A549 (cell line): ENCODE results near the gene PLEKHA8. TPM values are rescaled to one million over a fixed set of nuclear protein-coding genes. Genes with fewer than 3 reads are reported as not detected.
A peak's percentile ranks its signal among the peaks of the same experiment; 100 is the strongest.

Experiments used
- ATAC-seq, 2 experiments: fragments of 200-7000 bp in 1 of 2; fragments of >200 bp in 1 of 2; cut with Nextera tagmentation in 1 of 2; cut with Tn5 transposase in 1 of 2; 3 replicates each; pipeline versions ENCODE4 v1.8.0 to v1.9.1; 2018 to 2020; ENCODE audit warnings: mild to moderate bottlenecking in 1 of 2, moderate library complexity in 1 of 2
- CTCF ChIA-PET: fragments of 300-600 bp; sonication (Branson Sonifier 250); formaldehyde crosslinking; extraction: SDS; loops from one replicate; lab custom pipeline; 2021; ENCODE audit warnings: antibody characterized with exemption, inconsistent platforms; lab: Yijun Ruan, JAX
- POLR2A ChIA-PET: fragments of 350-600 bp; formaldehyde crosslinking; extraction: SDS; loops from one replicate; lab custom pipeline; 2021; ENCODE audit warnings: antibody characterized with exemption, inconsistent platforms; lab: Yijun Ruan, JAX
- DNase-seq, 2 experiments: peaks; one replicate each; pipeline versions ENCODE4 v3.0.0 to v3.0.0-alpha.2; 2011 to 2016; ENCODE audit warnings: low read depth in 1 of 2, low spot score in 1 of 2
- FAIRE-seq: peaks from 2 replicates; lab custom pipeline; 2011; peaks lifted over from hg19 to GRCh38; lab: Jason Lieb, UNC
- H3K27ac ChIP-seq, 2 experiments: fragments of >200 bp; sonication (Bioruptor Twin); formaldehyde crosslinking; 3 replicates each; pipeline ENCODE4 v1.5.1; 2016 to 2017
- H3K4me1 ChIP-seq: fragments of >200 bp; sonication (Bioruptor Twin); formaldehyde crosslinking; 3 replicates; pipeline ENCODE4 v1.6.1; 2016
- H3K4me2 ChIP-seq: fragments of >200 bp; sonication (Bioruptor Twin); formaldehyde crosslinking; 3 replicates; pipeline ENCODE4 v1.6.1; 2016
- H3K4me3 ChIP-seq: fragments of >200 bp; sonication (Bioruptor Twin); formaldehyde crosslinking; 3 replicates; pipeline ENCODE4 v1.5.1; 2016
- H3K9me3 ChIP-seq: fragments of >200 bp; sonication (Bioruptor Twin); formaldehyde crosslinking; 3 replicates; pipeline ENCODE4 v1.6.1; 2016
- CBX8 ChIP-seq: fragments of 200-600 bp; sonication (generic); IDR thresholded peaks from 2 replicates; pipeline ENCODE4 v1.6.1; 2016
- CHD2 ChIP-seq: fragments of 150-350 bp; IDR thresholded peaks from 2 replicates; pipeline ENCODE4 v1.6.1; 2014; ENCODE audit warnings: low read length; ENCODE audit not compliant: partially characterized antibody
- EHF ChIP-seq: fragments of 250-450 bp; sonication (Bioruptor Pico); IDR thresholded peaks from 2 replicates; pipeline ENCODE4 v1.5.0; 2020; ENCODE audit warnings: mild to moderate bottlenecking
- EHMT2 ChIP-seq: fragments of 200-600 bp; sonication (generic); IDR thresholded peaks from 2 replicates; pipeline ENCODE4 v1.6.1; 2016; ENCODE audit warnings: antibody characterized with exemption, low read depth, mild to moderate bottlenecking, moderate library complexity
- ESRRA ChIP-seq: fragments of 150-350 bp; IDR thresholded peaks from 2 replicates; pipeline ENCODE4 v1.6.1; 2014; ENCODE audit warnings: mild to moderate bottlenecking, low read length, borderline replicate concordance
- FOSB ChIP-seq: fragments of 250-450 bp; sonication (Bioruptor Pico); IDR thresholded peaks from 2 replicates; pipeline ENCODE4 v1.5.0; 2020; ENCODE audit warnings: mild to moderate bottlenecking, moderate library complexity
- FOSL2 ChIP-seq, 2 experiments: fragments of 450-650 bp in 1 of 2; fragments of >200 bp in 1 of 2; sonication (Bioruptor Twin) in 1 of 2; formaldehyde crosslinking; IDR thresholded peaks; 2 replicates each; pipeline versions ENCODE4 v1.5.0 to v1.6.1; 2016 to 2020; ENCODE audit warnings: mild to moderate bottlenecking in 1 of 2, moderate library complexity in 1 of 2
- HDAC2 ChIP-seq: fragments of 200-600 bp; sonication (generic); IDR thresholded peaks from 2 replicates; pipeline ENCODE4 v1.6.1; 2016
- HOXA7 ChIP-seq: fragments of 250-450 bp; sonication (Bioruptor Pico); IDR thresholded peaks from 2 replicates; pipeline ENCODE4 v1.5.0; 2020; ENCODE audit warnings: mild to moderate bottlenecking, moderate library complexity
- HOXB5 ChIP-seq: fragments of 250-450 bp; sonication (Bioruptor Pico); IDR thresholded peaks from 2 replicates; pipeline ENCODE4 v1.5.0; 2020; ENCODE audit warnings: mild to moderate bottlenecking, moderate library complexity
- JUN ChIP-seq, 2 experiments: fragments of >200 bp; sonication (Bioruptor Twin); formaldehyde crosslinking; IDR thresholded peaks; 2 replicates in 1 of 2; 3 replicates in 1 of 2; pipeline ENCODE4 v1.6.1; 2016 to 2017
- NFE2L2 ChIP-seq: fragments of 150-350 bp; conservative IDR thresholded peaks from 2 replicates; pipeline ENCODE4 v1.6.1; 2014; ENCODE audit warnings: low read length
- NR3C1 ChIP-seq: fragments of >200 bp; sonication (Bioruptor Twin); formaldehyde crosslinking; IDR thresholded peaks from 3 replicates; pipeline ENCODE4 v1.6.1; 2017
- PHF8 ChIP-seq: fragments of 200-600 bp; sonication (generic); IDR thresholded peaks from 2 replicates; pipeline ENCODE4 v1.6.1; 2016; ENCODE audit warnings: low read depth, mild to moderate bottlenecking, antibody characterized with exemption, moderate library complexity, borderline replicate concordance
- POLR2AphosphoS2 ChIP-seq: conservative IDR thresholded peaks from 2 replicates; pipeline ENCODE4 v1.6.1; 2012; ENCODE audit warnings: low read length, improper control_type of control experiment, inconsistent platforms
- RAD21 ChIP-seq, 2 experiments: fragments of >200 bp in 1 of 2; sonication (Bioruptor Twin) in 1 of 2; formaldehyde crosslinking in 1 of 2; IDR thresholded peaks in 1 of 2; conservative IDR thresholded peaks in 1 of 2; 2 replicates in 1 of 2; 3 replicates in 1 of 2; pipeline ENCODE4 v1.6.1; 2012 to 2018; ENCODE audit warnings: inconsistent platforms in 1 of 2
- RFX5 ChIP-seq: fragments of 450-650 bp; IDR thresholded peaks from 2 replicates; pipeline ENCODE4 v1.7.1; 2014; ENCODE audit warnings: antibody characterized with exemption, mild to moderate bottlenecking, moderate library complexity
- SMC3 ChIP-seq: fragments of >200 bp; sonication (Bioruptor Twin); formaldehyde crosslinking; IDR thresholded peaks from 3 replicates; pipeline ENCODE4 v1.6.1; 2018; ENCODE audit warnings: inconsistent platforms
- TFCP2L1 ChIP-seq: fragments of 250-450 bp; sonication (Bioruptor Pico); IDR thresholded peaks from 2 replicates; pipeline ENCODE4 v1.5.0; 2021; ENCODE audit warnings: mild to moderate bottlenecking
- WGBS: methylation state at CpG from one replicate; pipeline ENCODE4 v1.1.6; 2017; ENCODE audit errors: missing lambda C conversion rate; 5-methylcytosine and 5-hydroxymethylcytosine counted together
- polyA plus RNA-seq, 4 experiments: library from polyadenylated mRNA; depleted of rRNA in 3 of 4; stranded (reverse); fragments of >200 nt; fragmentation: RNase III in 1 of 4; extraction: RNeasy Plus Mini Kit Qiagen cat#74134 plus additional on column Dnase treatment in 1 of 4; gene quantifications; 2 replicates in 3 of 4; 3 replicates in 1 of 4; pipeline ENCODE4 v1.2.3, GENCODE V29; 2011 to 2017
- TF ChIP-seq, protein P1 (sequence below): IDR thresholded peaks from 2 replicates; pipeline ENCODE4 v1.6.1; 2012
- TF ChIP-seq, protein P2 (sequence below): fragments of >200 bp; sonication (Bioruptor Twin); formaldehyde crosslinking; IDR thresholded peaks from 3 replicates; pipeline ENCODE4 v1.5.1; 2016
- TF ChIP-seq, protein P3 (sequence below): fragments of 200-600 bp; sonication (generic); IDR thresholded peaks from 2 replicates; pipeline ENCODE4 v1.6.1; 2016; ENCODE audit warnings: antibody characterized with exemption, mild to moderate bottlenecking, moderate library complexity
- TF ChIP-seq, protein P4 (sequence below): fragments of 250-450 bp; sonication (Bioruptor Pico); IDR thresholded peaks from 2 replicates; pipeline ENCODE4 v1.5.0; 2020; ENCODE audit warnings: low read depth, mild to moderate bottlenecking, moderate library complexity

Gene PLEKHA8
- polyA plus RNA-seq, 2 of the 4 experiments (the other 2 are of a cell fraction), result 5.9 to 10.9 TPM

DNA sequence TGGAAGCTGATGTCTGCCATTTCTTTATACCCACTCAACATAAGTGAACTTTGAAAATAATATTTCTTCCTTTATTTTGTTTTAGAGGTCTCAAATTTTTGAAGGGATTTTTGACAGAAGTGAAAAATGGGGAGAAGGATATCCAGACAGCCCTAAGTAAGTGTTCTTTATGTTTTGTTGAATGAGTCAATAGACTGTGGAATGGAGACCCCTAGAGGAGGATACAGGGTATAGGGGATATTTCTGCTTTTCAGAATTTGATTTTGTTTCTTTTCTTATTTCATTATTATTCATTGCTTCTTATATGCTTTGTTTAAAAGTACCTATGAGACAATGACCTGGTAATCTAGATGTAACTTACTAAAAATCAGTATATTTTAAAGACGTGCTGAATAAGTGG, 34.4 kb downstream of the PLEKHA8 start:
- ATAC-seq, result peak; percentile 86 to 93; a peak in 5 of 6 replicates
- Histone ChIP-seq H3K27ac (no peak overlapping the region), H3K4me3 (no peak overlapping the region), H3K4me2 (no peak overlapping the region), H3K9me3 (no peaks in the 10 kb centered on the region), H3K4me1 (no peaks in the 10 kb centered on the region)
- WGBS, result 5% methylated on average over 1 of the region's 1 CpG
- ChIA-PET CTCF (interaction anchor here (0.7 to 5.2 kb wide), 32 partner anchors 8 to 428 kb away, joined by 3 to 57 read pairs (median 5); partner anchors contain the start of genes FKBP14 and PLEKHA8), POLR2A (no interaction called here)
- no peak for TF ChIP-seq NR3C1
- no peak for TF ChIP-seq FOSL2 (IDR thresholded peaks at IDR 0.05)
- no peak for TF ChIP-seq FOSL2 (CRISPR knock-in tag; IDR thresholded peaks at IDR 0.05)
- TF ChIP-seq, protein P1, sequence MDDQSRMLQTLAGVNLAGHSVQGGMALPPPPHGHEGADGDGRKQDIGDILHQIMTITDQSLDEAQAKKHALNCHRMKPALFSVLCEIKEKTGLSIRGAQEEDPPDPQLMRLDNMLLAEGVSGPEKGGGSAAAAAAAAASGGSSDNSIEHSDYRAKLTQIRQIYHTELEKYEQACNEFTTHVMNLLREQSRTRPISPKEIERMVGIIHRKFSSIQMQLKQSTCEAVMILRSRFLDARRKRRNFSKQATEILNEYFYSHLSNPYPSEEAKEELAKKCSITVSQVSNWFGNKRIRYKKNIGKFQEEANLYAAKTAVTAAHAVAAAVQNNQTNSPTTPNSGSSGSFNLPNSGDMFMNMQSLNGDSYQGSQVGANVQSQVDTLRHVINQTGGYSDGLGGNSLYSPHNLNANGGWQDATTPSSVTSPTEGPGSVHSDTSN, result no peak
- TF ChIP-seq, protein P2, sequence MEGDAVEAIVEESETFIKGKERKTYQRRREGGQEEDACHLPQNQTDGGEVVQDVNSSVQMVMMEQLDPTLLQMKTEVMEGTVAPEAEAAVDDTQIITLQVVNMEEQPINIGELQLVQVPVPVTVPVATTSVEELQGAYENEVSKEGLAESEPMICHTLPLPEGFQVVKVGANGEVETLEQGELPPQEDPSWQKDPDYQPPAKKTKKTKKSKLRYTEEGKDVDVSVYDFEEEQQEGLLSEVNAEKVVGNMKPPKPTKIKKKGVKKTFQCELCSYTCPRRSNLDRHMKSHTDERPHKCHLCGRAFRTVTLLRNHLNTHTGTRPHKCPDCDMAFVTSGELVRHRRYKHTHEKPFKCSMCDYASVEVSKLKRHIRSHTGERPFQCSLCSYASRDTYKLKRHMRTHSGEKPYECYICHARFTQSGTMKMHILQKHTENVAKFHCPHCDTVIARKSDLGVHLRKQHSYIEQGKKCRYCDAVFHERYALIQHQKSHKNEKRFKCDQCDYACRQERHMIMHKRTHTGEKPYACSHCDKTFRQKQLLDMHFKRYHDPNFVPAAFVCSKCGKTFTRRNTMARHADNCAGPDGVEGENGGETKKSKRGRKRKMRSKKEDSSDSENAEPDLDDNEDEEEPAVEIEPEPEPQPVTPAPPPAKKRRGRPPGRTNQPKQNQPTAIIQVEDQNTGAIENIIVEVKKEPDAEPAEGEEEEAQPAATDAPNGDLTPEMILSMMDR, result peak; percentile 79
- peak; percentile 70 to 83; a peak in 4 of 5 replicates for TF ChIP-seq RAD21 (conservative IDR thresholded peaks at IDR 0.05 in 1 of 2, IDR thresholded peaks at IDR 0.05 in 1 of 2)
- no peak for TF ChIP-seq HOXB5
- TF ChIP-seq SMC3, result peak; percentile 55; the same call in 2 of the 3 replicates
- TF ChIP-seq HDAC2, result no peak
- no peak for TF ChIP-seq EHMT2
- peak; percentile 46 to 51 for DNase-seq
- peak; percentile 72 for FAIRE-seq

DNA sequence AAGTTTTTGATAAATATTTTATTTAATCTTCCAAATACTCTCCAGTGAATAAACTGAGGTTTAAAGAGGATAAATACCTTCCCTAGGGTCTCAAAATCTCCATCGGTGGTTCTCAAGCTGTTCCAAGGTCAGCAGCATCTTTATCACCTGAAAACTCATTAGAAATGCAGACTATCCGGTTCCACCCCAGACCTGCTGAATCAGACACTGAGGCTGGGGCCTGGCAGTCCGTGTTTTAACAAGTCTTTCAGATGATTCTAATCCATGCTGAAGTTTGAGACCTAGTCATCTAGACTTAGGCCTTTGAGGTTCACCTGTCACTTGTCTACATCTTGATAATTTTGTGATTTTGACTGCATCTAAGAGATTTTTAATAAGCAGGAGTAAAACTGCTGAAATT, 37.5 kb downstream of the PLEKHA8 start:
- no peak overlapping the region for H3K4me2 ChIP-seq
- ATAC-seq (no peak), DNase-seq (no peak), FAIRE-seq (peak; percentile 56)
- POLR2A ChIA-PET, result no interaction called here
- TF ChIP-seq EHF, result no peak
- CTCF ChIA-PET, result interaction anchor here (1.4 kb wide), 1 partner anchor 17 kb away, joined by 3 read pairs; no protein-coding TSS in a partner anchor
- 79% methylated on average over 3 of the region's 3 CpGs for WGBS
- no peaks in the 10 kb centered on the region for H3K9me3 ChIP-seq
- no peak overlapping the region for H3K4me3 ChIP-seq
- no peak overlapping the region for H3K27ac ChIP-seq
- no peaks in the 10 kb centered on the region for H3K4me1 ChIP-seq

DNA sequence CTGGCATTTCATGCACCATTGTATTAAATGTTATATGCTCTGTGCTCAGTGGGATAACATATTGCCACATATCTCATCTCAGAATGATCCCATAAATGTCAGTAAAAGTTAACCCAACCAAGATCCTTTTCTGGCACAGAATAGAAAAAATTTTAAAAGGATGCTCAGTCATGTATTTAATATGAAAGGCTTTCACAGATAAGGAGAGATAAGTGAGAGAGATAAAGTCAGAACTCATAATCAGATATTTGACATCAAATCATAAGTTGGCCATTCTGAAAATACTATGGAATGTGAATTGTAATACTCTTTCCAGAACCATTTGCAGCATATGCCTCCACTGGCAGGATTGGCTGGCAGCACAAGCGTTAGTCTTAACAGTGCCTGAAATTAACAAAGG, 38.5 kb downstream of the PLEKHA8 start:
- FAIRE-seq (no peak), DNase-seq (no peak), ATAC-seq (no peak)
- Histone ChIP-seq H3K4me1 (no peaks in the 10 kb centered on the region), H3K9me3 (no peaks in the 10 kb centered on the region), H3K4me2 (no peak overlapping the region), H3K27ac (no peak overlapping the region), H3K4me3 (no peak overlapping the region)
- WGBS, result 92% methylated on average over 1 of the region's 1 CpG
- CTCF ChIA-PET, result interaction anchor here (1.0 to 1.4 kb wide), 2 partner anchors 16 to 21 kb away, joined by 3 read pairs; no protein-coding TSS in a partner anchor
- POLR2A ChIA-PET, result no interaction called here
- TF ChIP-seq, protein P1, result no peak
- TF ChIP-seq CBX8, result no peak
- TF ChIP-seq FOSB, result no peak
- TF ChIP-seq PHF8, result no peak
- no peak for TF ChIP-seq CHD2
- no peak for TF ChIP-seq POLR2AphosphoS2
- TF ChIP-seq, protein P3, sequence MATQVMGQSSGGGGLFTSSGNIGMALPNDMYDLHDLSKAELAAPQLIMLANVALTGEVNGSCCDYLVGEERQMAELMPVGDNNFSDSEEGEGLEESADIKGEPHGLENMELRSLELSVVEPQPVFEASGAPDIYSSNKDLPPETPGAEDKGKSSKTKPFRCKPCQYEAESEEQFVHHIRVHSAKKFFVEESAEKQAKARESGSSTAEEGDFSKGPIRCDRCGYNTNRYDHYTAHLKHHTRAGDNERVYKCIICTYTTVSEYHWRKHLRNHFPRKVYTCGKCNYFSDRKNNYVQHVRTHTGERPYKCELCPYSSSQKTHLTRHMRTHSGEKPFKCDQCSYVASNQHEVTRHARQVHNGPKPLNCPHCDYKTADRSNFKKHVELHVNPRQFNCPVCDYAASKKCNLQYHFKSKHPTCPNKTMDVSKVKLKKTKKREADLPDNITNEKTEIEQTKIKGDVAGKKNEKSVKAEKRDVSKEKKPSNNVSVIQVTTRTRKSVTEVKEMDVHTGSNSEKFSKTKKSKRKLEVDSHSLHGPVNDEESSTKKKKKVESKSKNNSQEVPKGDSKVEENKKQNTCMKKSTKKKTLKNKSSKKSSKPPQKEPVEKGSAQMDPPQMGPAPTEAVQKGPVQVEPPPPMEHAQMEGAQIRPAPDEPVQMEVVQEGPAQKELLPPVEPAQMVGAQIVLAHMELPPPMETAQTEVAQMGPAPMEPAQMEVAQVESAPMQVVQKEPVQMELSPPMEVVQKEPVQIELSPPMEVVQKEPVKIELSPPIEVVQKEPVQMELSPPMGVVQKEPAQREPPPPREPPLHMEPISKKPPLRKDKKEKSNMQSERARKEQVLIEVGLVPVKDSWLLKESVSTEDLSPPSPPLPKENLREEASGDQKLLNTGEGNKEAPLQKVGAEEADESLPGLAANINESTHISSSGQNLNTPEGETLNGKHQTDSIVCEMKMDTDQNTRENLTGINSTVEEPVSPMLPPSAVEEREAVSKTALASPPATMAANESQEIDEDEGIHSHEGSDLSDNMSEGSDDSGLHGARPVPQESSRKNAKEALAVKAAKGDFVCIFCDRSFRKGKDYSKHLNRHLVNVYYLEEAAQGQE, result no peak
- no peak for TF ChIP-seq JUN (IDR thresholded peaks at IDR 0.05)
- no peak for TF ChIP-seq NR3C1
- no peak for TF ChIP-seq NFE2L2
- TF ChIP-seq EHF, result no peak
- no peak for TF ChIP-seq ESRRA
- TF ChIP-seq RFX5, result no peak
- no peak for TF ChIP-seq TFCP2L1 (CRISPR knock-in tag)
- no peak for TF ChIP-seq HOXA7 (CRISPR knock-in tag)
- TF ChIP-seq RAD21 (conservative IDR thresholded peaks at IDR 0.05 in 1 of 2, IDR thresholded peaks at IDR 0.05 in 1 of 2), result no peak
- TF ChIP-seq, protein P4, sequence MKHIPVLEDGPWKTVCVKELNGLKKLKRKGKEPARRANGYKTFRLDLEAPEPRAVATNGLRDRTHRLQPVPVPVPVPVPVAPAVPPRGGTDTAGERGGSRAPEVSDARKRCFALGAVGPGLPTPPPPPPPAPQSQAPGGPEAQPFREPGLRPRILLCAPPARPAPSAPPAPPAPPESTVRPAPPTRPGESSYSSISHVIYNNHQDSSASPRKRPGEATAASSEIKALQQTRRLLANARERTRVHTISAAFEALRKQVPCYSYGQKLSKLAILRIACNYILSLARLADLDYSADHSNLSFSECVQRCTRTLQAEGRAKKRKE (CRISPR knock-in tag), result no peak
- TF ChIP-seq HDAC2, result no peak
